Gastroesophageal sphincter (tissue), 4 donors: ENCODE data around the gene FLNA. TPM values are rescaled to one million over a fixed set of nuclear protein-coding genes. Genes with fewer than 3 reads are reported as not detected.

ENCODE experiments used
- ATAC-seq: fragments of 150-250 bp; one replicate; pipeline ENCODE4 v1.9.1; 2016; ENCODE audit warnings: mild to moderate bottlenecking, moderate library complexity
- H3K27ac ChIP-seq, 4 donors: fragments of 200-600 bp; sonication (generic) in 3 of 4; 1 replicate in 3 of 4; 2 replicates in 1 of 4; pipeline ENCODE4 v1.5.1; 2016 to 2019
- H3K27me3 ChIP-seq: fragments of 200-600 bp; sonication (generic); one replicate; pipeline ENCODE4 v1.5.1; 2019
- H3K36me3 ChIP-seq, 2 donors: fragments of 200-600 bp; sonication (generic); one replicate each; pipeline ENCODE4 v1.5.1; 2019; ENCODE audit warnings: control low read depth in 1 of 2
- H3K4me1 ChIP-seq, 3 donors: fragments of 200-600 bp; sonication (generic); 1 replicate in 2 of 3; 2 replicates in 1 of 3; pipeline ENCODE4 v1.5.1; 2016 to 2019; ENCODE audit warnings: control low read depth in 2 of 3
- H3K4me3 ChIP-seq, 2 donors: fragments of 200-600 bp; sonication (generic); one replicate each; pipeline ENCODE4 v1.5.1; 2019; ENCODE audit warnings: mild to moderate bottlenecking in 1 of 2, moderate library complexity in 1 of 2
- H3K9me3 ChIP-seq, 3 donors: fragments of 200-600 bp; sonication (generic); one replicate each; pipeline ENCODE4 v1.5.1; 2017 to 2019; ENCODE audit warnings: control low read depth in 2 of 3
- CTCF ChIP-seq, 4 experiments: fragments of 200-600 bp in 2 of 4; fragments of 450-650 bp in 2 of 4; sonication (generic) in 1 of 4; IDR thresholded peaks; one replicate each; pipeline ENCODE4 v1.5.1; 2017 to 2019; ENCODE audit warnings: antibody characterized with exemption in 4 of 4, mild to moderate bottlenecking in 2 of 4, moderate library complexity in 2 of 4
- EP300 ChIP-seq: sonication (generic); formaldehyde crosslinking; IDR thresholded peaks from one replicate; pipeline ENCODE4 v1.6.1; 2017; ENCODE audit warnings: antibody characterized with exemption, mild to moderate bottlenecking
- POLR2A ChIP-seq, 2 donors: fragments of 450-650 bp; IDR thresholded peaks; one replicate each; pipeline ENCODE4 v1.6.1; 2017; ENCODE audit warnings: antibody characterized with exemption in 2 of 2, mild to moderate bottlenecking in 2 of 2, moderate library complexity in 1 of 2
- POLR2AphosphoS5 ChIP-seq: sonication (generic); formaldehyde crosslinking; IDR thresholded peaks from one replicate; pipeline ENCODE4 v1.6.1; 2017; ENCODE audit warnings: antibody characterized with exemption
- WGBS, 2 donors: methylation state at CpG; one replicate each; pipeline ENCODE4 v1.1.5; 2018; ENCODE audit warnings: low coverage in 1 of 2; 5-methylcytosine and 5-hydroxymethylcytosine counted together
- total RNA-seq, 4 donors: library from RNA; depleted of rRNA; stranded (reverse); fragments of >200 nt; gene quantifications; one replicate each; pipeline ENCODE4 v1.1.0, GENCODE V29; 2016

FLNA gene
- total RNA-seq, 4 donors from 2014 or later, result 7,815 to 15,318 (median 8,757) TPM

GRCh38 chrX:154380153-154380552 lies 5.7 kb upstream of the FLNA start:
- no peak for ATAC-seq
- 0% methylated on average over 1 of the region's 13 CpGs; no CpG with 5 or more reads in 1 of the 2 donors for WGBS, 2 donors
- Histone ChIP-seq H3K9me3 (no peaks in the 10 kb centered on the region), H3K36me3 (peaks cover 0 to 5% of the 10 kb centered on the region in 2 donors), H3K4me1 (peaks cover 0 to 58% (median 8%) of the 10 kb centered on the region in 3 donors), H3K27ac (peak overlapping the region; percentile 97 to 100 (median 98)), H3K27me3 (no peaks in the 10 kb centered on the region), H3K4me3 (peak overlapping the region; percentile 81 to 98)
- TF ChIP-seq EP300 (no peak), POLR2AphosphoS5 (no peak), CTCF (IDR thresholded peaks at IDR 0.05) (no peak), POLR2A (IDR thresholded peaks at IDR 0.05) (no peak)

- no peak for TF ChIP-seq CTCF (IDR thresholded peaks at IDR 0.05)
- peaks cover 0 to 57% (median 8%) of the 10 kb centered on the region in 3 donors for H3K4me1 ChIP-seq
- ATAC-seq, result no peak
- H3K4me3 ChIP-seq, result peak overlapping the region; percentile 81 to 98
- peak overlapping the region; percentile 97 to 100 (median 98) for H3K27ac ChIP-seq
- no peaks in the 10 kb centered on the region for H3K27me3 ChIP-seq
- no peaks in the 10 kb centered on the region for H3K9me3 ChIP-seq
- peaks cover 0 to 5% of the 10 kb centered on the region in 2 donors for H3K36me3 ChIP-seq
- no CpG with 5 or more reads among the region's 38 CpGs for WGBS, 2 donors
These were observed 5.1 kb upstream of the FLNA start for GRCh38 chrX:154379569-154379951.

GRCh38 chrX:154378799-154379568 lies 4.5 kb upstream of the FLNA start, which contains the start of gene EMD:
EMD (plus strand) TSS chrX:154379295; CDS start chrX:154379485, 190 bp downstream.
- no peaks in the 10 kb centered on the region for H3K27me3 ChIP-seq
- no CpG with 5 or more reads among the region's 103 CpGs for WGBS, 2 donors
- ATAC-seq, result peak; percentile 86
- H3K4me3 ChIP-seq, result peak within 1 kb of the TSS; percentile 81 to 98
- H3K27ac ChIP-seq, result peak within 1 kb of the TSS; percentile 97 to 100 (median 98)
- peak in 1 of 4 experiments; percentile 45 for TF ChIP-seq CTCF (IDR thresholded peaks at IDR 0.05)
- peak; percentile 85 for TF ChIP-seq POLR2AphosphoS5
- TF ChIP-seq EP300, result peak; percentile 24
- TF ChIP-seq POLR2A (IDR thresholded peaks at IDR 0.05), result peak; percentile 89 to 91
- peaks cover 0 to 53% (median 8%) of the 10 kb centered on the region in 3 donors for H3K4me1 ChIP-seq
- H3K36me3 ChIP-seq, result peaks cover 0 to 5% of the 10 kb centered on the region in 2 donors
- H3K9me3 ChIP-seq, result no peaks in the 10 kb centered on the region

GRCh38 chrX:154378059-154378798 lies 3.8 kb upstream of the FLNA start:
- peaks cover 0 to 5% of the 10 kb centered on the region in 2 donors for H3K36me3 ChIP-seq
- ATAC-seq, result no peak
- WGBS, 2 donors, result 19% methylated on average over 23 of the region's 79 CpGs; no CpG with 5 or more reads in 1 of the 2 donors
- H3K27ac ChIP-seq, result peak overlapping the region; percentile 94 to 100 (median 98)
- H3K4me3 ChIP-seq, result peak overlapping the region; percentile 58 to 84
- no peaks in the 10 kb centered on the region for H3K9me3 ChIP-seq
- peaks cover 0 to 53% (median 11%) of the 10 kb centered on the region in 3 donors for H3K4me1 ChIP-seq
- no peaks in the 10 kb centered on the region for H3K27me3 ChIP-seq
- peak; percentile 84 to 88 for TF ChIP-seq POLR2A (IDR thresholded peaks at IDR 0.05)
- peak; percentile 82 for TF ChIP-seq POLR2AphosphoS5
- no peak for TF ChIP-seq EP300
- TF ChIP-seq CTCF (IDR thresholded peaks at IDR 0.05), result no peak
